Gastrocnemius medialis (tissue), 4 donors: ENCODE data around the gene SPTLC2. TPM values are rescaled to one million over a fixed set of nuclear protein-coding genes. Genes with fewer than 3 reads are reported as not detected.
"Not testable (repeated sequence)": the region's sequence is repeated elsewhere in the genome, so short reads cannot be mapped to it uniquely, and the experiment has no call there.

ENCODE experiments used
- ATAC-seq, 2 donors: fragments of 150-250 bp; one replicate each; pipeline ENCODE4 v1.9.1; 2016
- DNase-seq, 2 donors: peaks; one replicate each; pipeline ENCODE4 v3.0.0-alpha.2; 2019
- H3K27ac ChIP-seq, 4 donors: fragments of 200-600 bp; sonication (generic); 1 replicate in 1 of 4; 2 replicates in 3 of 4; pipeline ENCODE4 v1.5.1; 2016 to 2018; ENCODE audit warnings: mild to moderate bottlenecking in 2 of 4, moderate library complexity in 1 of 4
- H3K27me3 ChIP-seq, 3 donors: fragments of 200-600 bp; sonication (generic) in 2 of 3; 1 replicate in 1 of 3; 2 replicates in 2 of 3; pipeline versions ENCODE4 v1.5.1 to v1.6.0; 2016 to 2019; ENCODE audit warnings: mild to moderate bottlenecking in 1 of 3, moderate library complexity in 1 of 3
- H3K36me3 ChIP-seq, 2 donors: fragments of 200-600 bp; sonication (generic) in 1 of 2; one replicate each; pipeline ENCODE4 v1.5.1; 2017 to 2018
- H3K4me1 ChIP-seq, 2 donors: fragments of 200-600 bp; sonication (generic) in 1 of 2; one replicate each; pipeline ENCODE4 v1.5.1; 2016 to 2017; ENCODE audit warnings: mild to moderate bottlenecking in 2 of 2
- H3K4me3 ChIP-seq, 4 donors: fragments of 200-600 bp; sonication (generic) in 3 of 4; 1 replicate in 1 of 4; 2 replicates in 3 of 4; pipeline ENCODE4 v1.5.1; 2016 to 2019; ENCODE audit warnings: mild to moderate bottlenecking in 2 of 4
- H3K9me3 ChIP-seq, 3 donors: fragments of 200-600 bp; sonication (generic) in 2 of 3; 1 replicate in 1 of 3; 2 replicates in 2 of 3; pipeline ENCODE4 v1.5.1; 2016 to 2019
- POLR2A ChIP-seq, 2 donors: fragments of 450-650 bp; IDR thresholded peaks; one replicate each; pipeline ENCODE4 v1.6.1; 2017; ENCODE audit warnings: antibody characterized with exemption in 2 of 2, mild to moderate bottlenecking in 2 of 2, moderate library complexity in 2 of 2
- in situ Hi-C, 4 donors: fragments of 200-750 bp; cut with MboI; loops; one replicate each; pipeline versions ENCODE4 v1.15.0 to v1.8.0; 2017; ENCODE audit warnings: low sequenced_read_pairs in 4 of 4
- intact Hi-C: fragments of 100-400 bp; cut with DNase I; formaldehyde crosslinking; loops from one replicate; pipeline ENCODE4 v1.15.1; 2023; ENCODE audit warnings: low total_unique reads
- total RNA-seq, 4 donors: library from RNA; depleted of rRNA; stranded (reverse); fragments of >200 nt; gene quantifications; one replicate each; pipeline versions ENCODE4 v1.1.0 to v1.2.3, GENCODE V29; 2016
- TF ChIP-seq, protein P1 (sequence below), 5 experiments: fragments of 450-650 bp in 3 of 5; fragments of 200-600 bp in 2 of 5; sonication (generic) in 2 of 5; IDR thresholded peaks in 4 of 5; conservative IDR thresholded peaks in 1 of 5; 1 replicate in 4 of 5; 2 replicates in 1 of 5; pipeline ENCODE4 v1.5.1; 2016 to 2019; ENCODE audit warnings: antibody characterized with exemption in 5 of 5, mild to moderate bottlenecking in 3 of 5, moderate library complexity in 3 of 5

Gene SPTLC2, protein sequence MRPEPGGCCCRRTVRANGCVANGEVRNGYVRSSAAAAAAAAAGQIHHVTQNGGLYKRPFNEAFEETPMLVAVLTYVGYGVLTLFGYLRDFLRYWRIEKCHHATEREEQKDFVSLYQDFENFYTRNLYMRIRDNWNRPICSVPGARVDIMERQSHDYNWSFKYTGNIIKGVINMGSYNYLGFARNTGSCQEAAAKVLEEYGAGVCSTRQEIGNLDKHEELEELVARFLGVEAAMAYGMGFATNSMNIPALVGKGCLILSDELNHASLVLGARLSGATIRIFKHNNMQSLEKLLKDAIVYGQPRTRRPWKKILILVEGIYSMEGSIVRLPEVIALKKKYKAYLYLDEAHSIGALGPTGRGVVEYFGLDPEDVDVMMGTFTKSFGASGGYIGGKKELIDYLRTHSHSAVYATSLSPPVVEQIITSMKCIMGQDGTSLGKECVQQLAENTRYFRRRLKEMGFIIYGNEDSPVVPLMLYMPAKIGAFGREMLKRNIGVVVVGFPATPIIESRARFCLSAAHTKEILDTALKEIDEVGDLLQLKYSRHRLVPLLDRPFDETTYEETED
- total RNA-seq = 10 to 100 TPM in 1 of 4 donors, 1 to 10 TPM in 3; 6.5 to 10.4 (median 7.0) TPM

DNA sequence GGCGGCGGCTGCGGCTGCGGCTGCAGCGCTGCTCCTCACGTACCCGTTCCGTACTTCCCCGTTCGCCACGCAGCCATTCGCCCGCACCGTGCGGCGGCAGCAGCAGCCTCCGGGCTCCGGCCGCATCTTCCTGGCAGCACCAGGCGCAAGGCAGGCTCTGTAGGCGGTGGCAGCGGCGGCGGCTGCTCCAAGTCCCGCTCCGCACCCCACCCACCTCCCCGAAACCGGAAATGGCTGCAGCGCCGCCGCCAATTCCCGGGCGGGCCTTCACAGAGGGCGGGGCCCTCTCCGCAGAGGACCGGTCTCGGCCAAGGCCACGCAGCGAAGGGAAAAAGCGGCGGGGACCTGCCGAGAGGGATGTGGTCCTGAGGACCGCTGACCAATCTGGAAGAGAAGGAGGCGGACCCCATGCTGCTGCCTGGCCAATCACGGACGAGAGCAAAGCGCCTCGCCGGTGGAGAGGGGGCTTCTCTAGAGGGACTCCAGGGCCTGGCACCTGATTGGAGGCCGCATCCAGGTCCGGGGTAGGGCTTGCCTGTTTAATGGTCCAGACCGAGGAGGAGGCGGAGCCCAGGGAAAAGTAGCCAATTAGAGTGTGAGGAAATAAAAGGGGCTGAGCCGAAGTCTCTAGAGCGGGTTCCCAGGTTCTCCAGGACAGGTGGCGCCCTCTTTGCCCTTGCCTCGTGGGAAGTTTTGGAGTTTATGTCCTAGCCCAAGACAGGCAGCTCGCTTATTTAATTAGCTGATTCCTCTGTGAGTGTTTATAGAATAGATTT, at the start of gene SPTLC2:
Gene SPTLC2, minus strand, starts transcription at position 184 of the 776 bp plus-strand sequence. Its CDS starts 58 bp downstream, at position 126.
- H3K36me3 ChIP-seq = no peaks in the 10 kb centered on the region
- H3K27ac ChIP-seq = peak within 1 kb of the TSS; percentile 67 to 76 (median 74)
- in situ Hi-C loops = no loop called here
- TF ChIP-seq POLR2A (IDR thresholded peaks at IDR 0.05) = peak; percentile 55 to 73
- TF ChIP-seq, protein P1, sequence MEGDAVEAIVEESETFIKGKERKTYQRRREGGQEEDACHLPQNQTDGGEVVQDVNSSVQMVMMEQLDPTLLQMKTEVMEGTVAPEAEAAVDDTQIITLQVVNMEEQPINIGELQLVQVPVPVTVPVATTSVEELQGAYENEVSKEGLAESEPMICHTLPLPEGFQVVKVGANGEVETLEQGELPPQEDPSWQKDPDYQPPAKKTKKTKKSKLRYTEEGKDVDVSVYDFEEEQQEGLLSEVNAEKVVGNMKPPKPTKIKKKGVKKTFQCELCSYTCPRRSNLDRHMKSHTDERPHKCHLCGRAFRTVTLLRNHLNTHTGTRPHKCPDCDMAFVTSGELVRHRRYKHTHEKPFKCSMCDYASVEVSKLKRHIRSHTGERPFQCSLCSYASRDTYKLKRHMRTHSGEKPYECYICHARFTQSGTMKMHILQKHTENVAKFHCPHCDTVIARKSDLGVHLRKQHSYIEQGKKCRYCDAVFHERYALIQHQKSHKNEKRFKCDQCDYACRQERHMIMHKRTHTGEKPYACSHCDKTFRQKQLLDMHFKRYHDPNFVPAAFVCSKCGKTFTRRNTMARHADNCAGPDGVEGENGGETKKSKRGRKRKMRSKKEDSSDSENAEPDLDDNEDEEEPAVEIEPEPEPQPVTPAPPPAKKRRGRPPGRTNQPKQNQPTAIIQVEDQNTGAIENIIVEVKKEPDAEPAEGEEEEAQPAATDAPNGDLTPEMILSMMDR (IDR thresholded peaks at IDR 0.05 in 4 of 5, conservative IDR thresholded peaks at IDR 0.05 in 1 of 5) = peak in 1 of 5 experiments; percentile 2
- peak within 1 kb of the TSS; percentile 71 to 84 (median 80) for H3K4me3 ChIP-seq
- intact Hi-C loops = loop anchor here (1.0 to 10.0 kb wide), 5 partner anchors 92 to 802 kb away; partner anchors contain the start of genes ADCK1, AHSA1, ALKBH1 and ANGEL1
- DNase-seq = peak; percentile 98 to 99
- peak; percentile 96 to 97 for ATAC-seq
- H3K4me1 ChIP-seq = peaks cover 12 to 18% of the 10 kb centered on the region in 2 donors
- no peaks in the 10 kb centered on the region for H3K27me3 ChIP-seq
- no peaks in the 10 kb centered on the region for H3K9me3 ChIP-seq

DNA sequence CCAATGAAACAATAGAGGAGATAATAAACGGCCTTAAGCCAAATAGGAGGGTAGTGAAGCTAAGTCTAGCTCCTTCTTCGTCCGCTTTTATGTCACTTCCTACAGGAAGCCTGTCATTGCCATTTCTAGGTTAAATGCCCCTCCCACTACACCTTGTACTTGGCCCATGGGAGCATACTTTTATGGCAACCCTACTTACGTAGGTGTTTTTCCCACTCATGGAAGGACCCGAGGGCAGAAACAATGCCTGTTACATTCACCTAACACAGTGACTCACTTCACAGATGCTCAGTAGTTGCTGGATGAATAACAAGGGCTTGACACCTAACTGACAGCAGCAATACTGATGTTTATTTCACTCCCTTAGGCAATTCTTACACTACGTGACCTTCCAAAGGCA, 46.9 kb upstream of the SPTLC2 start:
- no peaks in the 10 kb centered on the region for H3K36me3 ChIP-seq
- no peaks in the 10 kb centered on the region for H3K27me3 ChIP-seq
- H3K9me3 ChIP-seq = no peaks in the 10 kb centered on the region
- DNase-seq (no peak), ATAC-seq (peak; percentile 65 to 76)
- peak overlapping the region; percentile 59 to 71 (median 66) for H3K27ac ChIP-seq
- H3K4me1 ChIP-seq = no peaks in the 10 kb centered on the region
- in situ Hi-C loops (no loop called here), intact Hi-C loops (no loop called here)
- no peak overlapping the region for H3K4me3 ChIP-seq
- peak; percentile 14 to 44 for TF ChIP-seq POLR2A (IDR thresholded peaks at IDR 0.05)
- TF ChIP-seq, protein P1 (IDR thresholded peaks at IDR 0.05 in 4 of 5, conservative IDR thresholded peaks at IDR 0.05 in 1 of 5) = no peak

DNA sequence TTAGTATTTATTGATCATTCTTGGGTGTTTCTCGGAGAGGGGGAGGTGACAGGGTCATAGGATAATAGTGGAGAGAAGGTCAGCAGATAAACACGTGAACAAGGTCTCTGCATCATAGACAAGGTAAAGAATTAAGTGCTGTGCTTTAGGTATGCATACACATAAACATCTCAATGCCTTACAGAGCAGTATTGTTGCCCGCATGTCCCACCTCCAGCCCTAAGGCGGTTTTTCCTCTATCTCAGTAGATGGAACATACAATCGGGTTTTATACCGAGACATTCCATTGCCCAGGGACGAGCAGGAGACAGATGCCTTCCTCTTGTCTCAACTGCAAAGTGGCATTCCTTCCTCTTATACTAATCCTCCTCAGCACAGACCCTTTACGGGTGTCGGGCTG, 45.1 kb upstream of the SPTLC2 start:
- H3K27ac ChIP-seq, H3K27me3 ChIP-seq, in situ Hi-C loops, DNase-seq, H3K4me3 ChIP-seq, intact Hi-C loops, ATAC-seq, H3K36me3 ChIP-seq, H3K4me1 ChIP-seq, H3K9me3 ChIP-seq: not testable (repeated sequence)

DNA sequence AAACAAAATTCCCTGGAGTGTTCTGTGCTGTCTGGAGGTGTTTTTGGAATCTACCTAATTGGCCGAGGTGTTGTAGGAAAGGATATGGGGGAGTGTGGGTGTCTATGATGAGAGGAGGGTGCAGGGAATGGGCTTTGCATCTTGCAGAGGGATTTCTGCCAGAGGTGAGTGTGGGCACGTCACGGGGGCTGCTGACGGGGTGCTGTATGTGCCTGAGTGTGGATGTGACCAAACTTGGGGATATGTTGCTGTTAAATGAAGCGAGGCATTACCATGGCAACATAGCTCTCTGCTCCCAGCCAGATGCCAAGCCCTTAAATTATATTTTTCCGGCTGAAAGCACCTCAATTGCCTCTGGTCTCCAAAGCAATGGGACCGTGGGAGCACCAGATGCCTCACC, 44.3 kb upstream of the SPTLC2 start:
- intact Hi-C loops = no loop called here
- no peak for DNase-seq

More for the DNA sequence above, 44.3 kb upstream of the SPTLC2 start:
- in situ Hi-C loops = no loop called here
- Histone ChIP-seq H3K36me3 (no peaks in the 10 kb centered on the region), H3K4me1 (no peaks in the 10 kb centered on the region), H3K27ac (no peak overlapping the region), H3K9me3 (no peaks in the 10 kb centered on the region), H3K27me3 (no peaks in the 10 kb centered on the region), H3K4me3 (no peak overlapping the region)
- TF ChIP-seq, protein P1 (IDR thresholded peaks at IDR 0.05 in 4 of 5, conservative IDR thresholded peaks at IDR 0.05 in 1 of 5) = no peak
- TF ChIP-seq POLR2A (IDR thresholded peaks at IDR 0.05) = no peak
- no peak for ATAC-seq
